Gastroesophageal sphincter (tissue), 3 donors: ENCODE results near the gene EWSR1.

Experiments
- CTCF ChIP-seq, 4 experiments: fragments of 200-600 bp in 2 of 4; fragments of 450-650 bp in 2 of 4; sonication (generic) in 1 of 4; IDR thresholded peaks; one replicate each; pipeline ENCODE4 v1.5.1; 2017 to 2019; ENCODE audit warnings: antibody characterized with exemption in 4 of 4, mild to moderate bottlenecking in 2 of 4, moderate library complexity in 2 of 4
- EP300 ChIP-seq: sonication (generic); formaldehyde crosslinking; IDR thresholded peaks from one replicate; pipeline ENCODE4 v1.6.1; 2017; ENCODE audit warnings: antibody characterized with exemption, mild to moderate bottlenecking
- POLR2A ChIP-seq, 2 donors: fragments of 450-650 bp; IDR thresholded peaks; one replicate each; pipeline ENCODE4 v1.6.1; 2017; ENCODE audit warnings: antibody characterized with exemption in 2 of 2, mild to moderate bottlenecking in 2 of 2, moderate library complexity in 1 of 2
- POLR2AphosphoS5 ChIP-seq: sonication (generic); formaldehyde crosslinking; IDR thresholded peaks from one replicate; pipeline ENCODE4 v1.6.1; 2017; ENCODE audit warnings: antibody characterized with exemption

- TF ChIP-seq CTCF (IDR thresholded peaks at IDR 0.05) = no peak
- no peak for TF ChIP-seq POLR2A (IDR thresholded peaks at IDR 0.05)
- TF ChIP-seq EP300 = no peak
- no peak for TF ChIP-seq POLR2AphosphoS5
These were observed 66.1 kb downstream of the EWSR1 start for GRCh38 chr22:29334148-29334547.
